ENCODE data around the gene RSBN1. TPM values are rescaled to one million over a fixed set of nuclear protein-coding genes. Genes with fewer than 3 reads are reported as not detected.

The RSBN1 gene
- total RNA-seq, 1 donor from 2014 or later = 14.1 TPM

- Histone ChIP-seq H3K4me1 (ENCODE audit: control insufficient read depth in 3 of 3, insufficient read depth in 3 of 3, low read length in 3 of 3) (no peaks in the 10 kb centered on the region), H3K36me3 (ENCODE audit: control insufficient read depth in 3 of 3, insufficient read depth in 3 of 3, low read length in 3 of 3) (peaks cover 4 to 11% (median 9%) of the 10 kb centered on the region in 3 donors), H3K9ac (ENCODE audit: low read depth in 1 of 3, low read length in 3 of 3) (no peak overlapping the region), H3K9me3 (ENCODE audit: control insufficient read depth in 3 of 3, low read length in 3 of 3) (no peaks in the 10 kb centered on the region), H3K27me3 (ENCODE audit: control insufficient read depth in 3 of 3, insufficient read depth in 3 of 3, low read length in 3 of 3) (no peaks in the 10 kb centered on the region), H3K27ac (ENCODE audit: low read depth, low read length) (no peak overlapping the region), H3K4me3 (ENCODE audit: low read length in 3 of 3) (no peak overlapping the region)
Measured at GRCh38 chr1:113714606-113715269, 97.5 kb downstream of the RSBN1 start.

Other genes with a start within 250 kb of the RSBN1 start
- gene PHTF1, start 53.0 kb downstream of the RSBN1 start, total RNA-seq = 10.4 TPM
- gene PTPN22, start 59.2 kb upstream of the RSBN1 start, total RNA-seq = 1.0 TPM
- under 0.01 TPM for gene BCL2L15, start 75.1 kb upstream of the RSBN1 start, total RNA-seq
- gene AP4B1, start 92.3 kb upstream of the RSBN1 start, total RNA-seq = 16.7 TPM
- gene DCLRE1B, start 92.8 kb upstream of the RSBN1 start, total RNA-seq = 3.7 TPM
- 28.2 TPM for gene HIPK1, start 116.8 kb upstream of the RSBN1 start, total RNA-seq
- 86.1 TPM for gene OLFML3, start 167.0 kb upstream of the RSBN1 start, total RNA-seq